ENCODE results near the gene DESI1. TPM values are rescaled to one million over a fixed set of nuclear protein-coding genes. Genes with fewer than 3 reads are reported as not detected.
"Not testable (repeated sequence)": the region's sequence is repeated elsewhere in the genome, so short reads cannot be mapped to it uniquely, and the experiment has no call there.

The DESI1 gene
- total RNA-seq, 2 experiments from 2014 or later = 57.3 to 64.8 TPM

DNA sequence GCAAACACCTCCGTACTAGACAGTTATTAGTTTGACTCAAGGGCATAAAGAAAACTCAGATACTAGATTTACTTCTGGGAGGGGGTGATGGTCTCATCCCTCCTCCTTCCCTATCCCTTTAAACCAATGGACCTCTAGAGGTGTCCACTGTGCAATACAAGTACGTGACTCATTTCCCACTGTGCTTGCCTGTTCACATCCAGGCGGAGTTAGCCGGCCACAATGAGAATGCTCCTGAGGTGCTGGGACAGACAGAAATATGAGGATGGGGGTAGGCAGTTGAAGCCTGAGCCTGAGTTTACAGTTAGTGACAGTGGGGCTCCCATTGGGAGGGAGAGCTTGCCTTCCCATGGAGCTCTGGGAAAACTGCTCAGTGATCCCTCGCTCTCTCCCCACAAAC, 22.8 kb downstream of the DESI1 start:
- Mint-ChIP-seq H3K4me3 (no peak overlapping the region), H3K27me3 (ENCODE audit: low read depth) (no peaks in the 10 kb centered on the region), H3K36me3 (ENCODE audit: low read depth) (peaks cover 28% of the 10 kb centered on the region), H3K9me3 (no peaks in the 10 kb centered on the region), H3K4me1 (ENCODE audit: low read depth) (peaks cover 6% of the 10 kb centered on the region), H3K27ac (no peak overlapping the region)
- intact Hi-C loops (cut with micrococcal nuclease) = loop anchor here (5.0 kb wide), 1 partner anchor 196 kb away; no protein-coding TSS in a partner anchor
- no peak for DNase-seq
- CTCF ChIA-PET = interaction anchor here (1.1 to 2.6 kb wide), 4 partner anchors 8 to 66 kb away, joined by 3 to 10 read pairs (median 8); partner anchors contain the start of gene POLR3H

DNA sequence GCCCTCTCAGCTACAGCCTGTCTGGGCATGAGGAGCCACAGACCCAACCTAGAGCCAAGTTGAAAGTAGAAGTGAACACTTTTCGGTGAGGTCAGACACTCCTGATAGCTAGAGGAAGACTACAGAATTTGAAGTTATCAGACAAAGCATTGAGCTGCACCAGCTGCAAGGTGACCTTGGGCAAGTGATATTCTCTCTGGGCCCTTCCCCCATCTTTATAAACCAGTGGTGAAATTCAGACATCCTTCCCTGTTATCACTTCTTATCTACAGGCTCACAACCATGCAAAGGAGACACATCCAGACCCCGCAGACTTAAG, 23.2 kb downstream of the DESI1 start:
- intact Hi-C loops (cut with micrococcal nuclease) = loop anchor here (1.0 to 5.0 kb wide), 2 partner anchors 53 to 195 kb away; partner anchors contain the start of gene POLR3H
- peaks cover 2% of the 10 kb centered on the region for H3K4me1 Mint-ChIP-seq (ENCODE audit: low read depth)
- no peak for DNase-seq
- no peak overlapping the region for H3K4me3 Mint-ChIP-seq
- H3K9me3 Mint-ChIP-seq = no peaks in the 10 kb centered on the region
- H3K27me3 Mint-ChIP-seq (ENCODE audit: low read depth) = no peaks in the 10 kb centered on the region
- no peak overlapping the region for H3K27ac Mint-ChIP-seq
- peaks cover 23% of the 10 kb centered on the region for H3K36me3 Mint-ChIP-seq (ENCODE audit: low read depth)
- CTCF ChIA-PET = interaction anchor here (1.1 to 2.6 kb wide), 4 partner anchors 8 to 65 kb away, joined by 3 to 10 read pairs (median 8); partner anchors contain the start of gene POLR3H

- DNase-seq = peak; percentile 60
- H3K36me3 Mint-ChIP-seq (ENCODE audit: low read depth) = peaks cover 18% of the 10 kb centered on the region
- no peaks in the 10 kb centered on the region for H3K9me3 Mint-ChIP-seq
- CTCF ChIA-PET = interaction anchor here (0.6 to 2.6 kb wide), 7 partner anchors 9 to 298 kb away, joined by 3 to 10 read pairs (median 4); partner anchors contain the start of gene POLR3H
- H3K4me3 Mint-ChIP-seq = no peak overlapping the region
- H3K27ac Mint-ChIP-seq = no peak overlapping the region
- intact Hi-C loops (cut with micrococcal nuclease) = loop anchor here (1.0 to 5.0 kb wide), 2 partner anchors 53 to 195 kb away; partner anchors contain the start of gene POLR3H
- no peaks in the 10 kb centered on the region for H3K27me3 Mint-ChIP-seq (ENCODE audit: low read depth)
- no peaks in the 10 kb centered on the region for H3K4me1 Mint-ChIP-seq (ENCODE audit: low read depth)
Measured at GRCh38 chr22:41596776-41597634, 23.8 kb downstream of the DESI1 start.

DNA sequence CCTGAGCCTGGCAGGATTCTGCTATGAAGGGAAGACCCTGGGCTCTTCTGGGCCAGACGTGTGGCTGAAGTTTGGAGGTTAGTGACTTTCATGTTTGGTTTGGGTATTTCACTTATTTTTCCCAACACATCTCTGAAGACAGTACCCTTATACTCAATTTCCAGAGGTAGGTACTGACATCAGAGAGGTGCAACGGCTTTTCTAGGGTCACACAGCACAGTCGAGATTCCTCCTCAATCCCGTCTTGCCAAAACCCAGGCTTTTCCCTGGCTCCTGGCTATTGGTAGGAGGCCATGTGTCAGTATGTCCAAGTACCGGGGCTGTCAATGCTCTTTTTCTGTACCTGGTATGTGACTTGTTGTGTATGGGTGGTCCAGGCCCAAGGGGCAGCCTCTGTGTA, 25.1 kb downstream of the DESI1 start:
- no peaks in the 10 kb centered on the region for H3K27me3 Mint-ChIP-seq (ENCODE audit: low read depth)
- CTCF ChIA-PET = no interaction called here
- no peaks in the 10 kb centered on the region for H3K9me3 Mint-ChIP-seq
- no peaks in the 10 kb centered on the region for H3K4me1 Mint-ChIP-seq (ENCODE audit: low read depth)
- intact Hi-C loops (cut with micrococcal nuclease) = loop anchor here (5.0 kb wide), 1 partner anchor 193 kb away; no protein-coding TSS in a partner anchor
- DNase-seq = no peak
- no peak overlapping the region for H3K4me3 Mint-ChIP-seq
- peaks cover 10% of the 10 kb centered on the region for H3K36me3 Mint-ChIP-seq (ENCODE audit: low read depth)
- no peak overlapping the region for H3K27ac Mint-ChIP-seq

DNA sequence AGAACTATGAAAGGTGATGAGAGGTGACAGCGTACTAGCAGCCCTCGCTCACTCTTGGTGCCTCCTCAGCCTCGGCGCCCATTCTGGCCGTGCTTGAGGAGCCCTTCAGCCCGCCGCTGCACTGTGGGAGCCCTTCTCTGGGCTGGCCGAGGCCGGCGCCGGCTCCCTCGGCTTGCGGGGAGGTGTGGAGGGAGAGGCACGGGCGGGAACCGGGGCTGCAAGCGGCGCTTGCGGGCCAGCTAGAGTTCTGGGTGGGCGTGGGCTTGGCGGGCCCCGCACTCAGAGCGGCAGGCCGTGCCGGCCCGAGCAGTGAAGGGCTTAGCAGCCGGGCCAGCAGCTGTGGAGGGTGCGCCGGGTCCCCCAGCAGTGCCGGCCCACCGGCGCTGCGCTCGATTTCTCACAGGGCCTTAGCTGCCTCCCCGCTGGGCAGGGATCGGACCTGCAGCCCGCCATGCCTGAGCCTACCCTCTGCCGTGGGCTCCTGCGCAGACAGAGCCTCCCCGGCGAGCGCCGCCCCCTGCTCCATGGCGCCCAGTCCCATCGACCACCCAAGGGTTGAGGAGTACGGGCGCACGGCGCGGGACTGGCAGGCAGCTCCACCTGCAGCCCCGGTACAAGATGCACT, 27.4 kb downstream of the DESI1 start:
- H3K9me3 Mint-ChIP-seq; H3K4me1 Mint-ChIP-seq (ENCODE audit: low read depth); H3K27ac Mint-ChIP-seq; H3K4me3 Mint-ChIP-seq; DNase-seq; H3K27me3 Mint-ChIP-seq (ENCODE audit: low read depth); H3K36me3 Mint-ChIP-seq (ENCODE audit: low read depth); intact Hi-C loops (cut with micrococcal nuclease): not testable (repeated sequence)
- CTCF ChIA-PET = interaction anchor here (1.0 kb wide), 1 partner anchor 11 kb away, joined by 4 read pairs; no protein-coding TSS in a partner anchor

GRCh38 chr22:41589391-41590241, 31.2 kb downstream of the DESI1 start, which contains the start of gene PMM1:
TSS of gene PMM1 (minus strand) at chr22:41589840. CDS start at chr22:41589805, 35 bp downstream.
- CTCF ChIA-PET = interaction anchor here (0.5 to 1.5 kb wide), 4 partner anchors 26 to 46 kb away, joined by 3 to 7 read pairs (median 4); partner anchors contain the start of gene POLR3H
- Mint-ChIP-seq H3K27me3 (ENCODE audit: low read depth) (no peaks in the 10 kb centered on the region), H3K36me3 (ENCODE audit: low read depth) (peaks cover 4% of the 10 kb centered on the region), H3K4me3 (peak within 1 kb of the TSS; percentile 93), H3K4me1 (ENCODE audit: low read depth) (peaks cover 12% of the 10 kb centered on the region), H3K9me3 (no peaks in the 10 kb centered on the region), H3K27ac (peak within 1 kb of the TSS; percentile 84)
- peak; percentile 100 for DNase-seq
- intact Hi-C loops (cut with micrococcal nuclease) = loop anchor here (1.0 to 2.0 kb wide), 7 partner anchors 32 to 638 kb away; partner anchors contain the start of genes DESI1, PHF5A, POLR3H and RANGAP1

DNA sequence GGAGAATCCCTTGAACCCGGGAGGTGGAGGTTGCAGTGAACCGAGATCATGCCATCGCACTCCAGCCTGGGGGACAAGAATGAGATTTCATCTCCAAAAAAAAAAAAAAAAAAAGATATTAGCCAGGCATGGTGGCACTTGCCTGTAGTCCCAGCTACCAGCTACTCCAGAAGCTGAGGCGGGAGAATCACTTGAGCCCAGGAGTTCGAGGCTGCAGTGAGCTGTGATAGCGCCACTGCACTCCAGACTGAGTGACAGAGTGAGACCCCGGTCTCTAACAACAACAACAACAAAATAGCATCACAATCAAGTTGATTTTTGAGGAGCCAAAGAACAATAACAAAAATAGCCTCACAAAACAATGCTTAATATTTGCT, 33.5 kb downstream of the DESI1 start:
- Mint-ChIP-seq H3K36me3 (ENCODE audit: low read depth) (peaks cover 13% of the 10 kb centered on the region), H3K27ac (no peak overlapping the region), H3K4me1 (ENCODE audit: low read depth) (peaks cover 12% of the 10 kb centered on the region), H3K4me3 (no peak overlapping the region), H3K9me3 (no peaks in the 10 kb centered on the region), H3K27me3 (ENCODE audit: low read depth) (no peaks in the 10 kb centered on the region)
- DNase-seq = no peak
- intact Hi-C loops (cut with micrococcal nuclease) = no loop called here
- CTCF ChIA-PET = no interaction called here

DNA sequence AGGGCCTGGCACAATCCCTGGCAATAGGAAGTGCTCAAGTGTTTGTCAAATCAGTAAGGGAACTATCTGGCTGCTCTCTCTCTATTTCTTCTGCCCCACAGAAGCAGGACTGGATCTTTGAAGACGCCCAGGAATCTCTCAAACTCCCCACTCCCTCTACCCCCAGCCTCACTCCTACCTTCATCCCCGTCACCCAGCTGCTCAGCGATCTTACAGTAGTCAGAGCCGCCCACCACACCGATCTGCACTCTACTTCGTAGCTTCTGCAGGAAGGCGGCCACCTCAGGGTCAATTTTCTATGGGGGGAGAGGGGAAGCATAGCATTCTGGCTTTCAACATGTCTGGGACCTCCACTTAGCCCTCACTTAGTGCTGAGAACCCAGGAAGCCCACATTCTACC, 34.9 kb downstream of the DESI1 start:
- Mint-ChIP-seq H3K9me3 (no peaks in the 10 kb centered on the region), H3K4me3 (no peak overlapping the region), H3K4me1 (ENCODE audit: low read depth) (peaks cover 12% of the 10 kb centered on the region), H3K27me3 (ENCODE audit: low read depth) (no peaks in the 10 kb centered on the region), H3K27ac (no peak overlapping the region), H3K36me3 (ENCODE audit: low read depth) (peaks cover 14% of the 10 kb centered on the region)
- intact Hi-C loops (cut with micrococcal nuclease) = no loop called here
- CTCF ChIA-PET = no interaction called here
- DNase-seq = no peak

GRCh38 chr22:41584881-41585280, 36.0 kb downstream of the DESI1 start:
- peaks cover 14% of the 10 kb centered on the region for H3K36me3 Mint-ChIP-seq (ENCODE audit: low read depth)
- CTCF ChIA-PET = interaction anchor here (0.5 kb wide), 1 partner anchor 40 kb away, joined by 3 read pairs; no protein-coding TSS in a partner anchor
- no peak overlapping the region for H3K4me3 Mint-ChIP-seq
- intact Hi-C loops (cut with micrococcal nuclease) = no loop called here
- DNase-seq = no peak
- peaks cover 14% of the 10 kb centered on the region for H3K4me1 Mint-ChIP-seq (ENCODE audit: low read depth)
- no peak overlapping the region for H3K27ac Mint-ChIP-seq
- no peaks in the 10 kb centered on the region for H3K27me3 Mint-ChIP-seq (ENCODE audit: low read depth)
- no peaks in the 10 kb centered on the region for H3K9me3 Mint-ChIP-seq

DNA sequence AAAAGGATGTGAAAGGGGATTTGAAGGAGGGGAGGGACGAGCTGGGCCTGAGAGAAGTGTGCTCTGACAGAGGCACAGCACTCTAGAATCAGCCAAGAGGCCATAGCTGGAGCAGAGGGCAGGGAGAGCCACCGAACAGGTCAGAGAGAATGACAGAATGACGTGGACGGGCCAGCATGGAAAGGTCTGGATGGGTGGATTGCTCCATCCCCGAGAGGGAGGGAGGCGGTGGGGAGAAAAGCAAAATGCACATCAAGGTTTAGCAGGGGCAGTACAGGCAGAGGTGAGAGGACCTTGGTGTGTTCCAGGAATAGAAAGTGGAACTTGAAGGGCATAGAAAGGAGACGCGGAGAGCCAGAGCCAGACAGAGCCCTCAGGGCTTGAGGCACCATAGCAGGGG, 38.1 kb downstream of the DESI1 start:
- H3K4me3 Mint-ChIP-seq = no peak overlapping the region
- H3K36me3 Mint-ChIP-seq (ENCODE audit: low read depth) = peaks cover 20% of the 10 kb centered on the region
- intact Hi-C loops (cut with micrococcal nuclease) = no loop called here
- CTCF ChIA-PET = no interaction called here
- H3K9me3 Mint-ChIP-seq = no peaks in the 10 kb centered on the region
- DNase-seq = no peak
- H3K4me1 Mint-ChIP-seq (ENCODE audit: low read depth) = peaks cover 5% of the 10 kb centered on the region
- no peak overlapping the region for H3K27ac Mint-ChIP-seq
- no peaks in the 10 kb centered on the region for H3K27me3 Mint-ChIP-seq (ENCODE audit: low read depth)

DNA sequence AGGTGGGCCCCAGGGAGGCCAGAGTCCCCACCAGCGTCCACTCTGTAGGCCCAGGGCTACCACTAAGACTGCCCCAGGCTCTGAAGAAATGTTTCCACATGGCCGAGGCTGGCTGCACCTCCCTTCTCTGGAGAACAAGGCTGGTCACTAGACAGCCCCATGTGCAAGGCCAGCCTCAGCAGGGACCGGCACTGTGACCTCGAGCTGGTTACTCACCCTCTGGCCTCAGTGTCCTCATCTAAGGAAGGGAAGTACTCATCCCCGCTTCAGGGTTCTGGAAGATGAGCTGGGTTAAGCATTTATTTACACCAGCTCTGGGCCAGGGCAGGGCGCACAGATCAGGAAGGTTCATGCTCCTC, 40.9 kb downstream of the DESI1 start:
- Mint-ChIP-seq H3K27ac (no peak overlapping the region), H3K27me3 (ENCODE audit: low read depth) (no peaks in the 10 kb centered on the region), H3K9me3 (no peaks in the 10 kb centered on the region), H3K4me1 (ENCODE audit: low read depth) (peaks cover 2% of the 10 kb centered on the region), H3K36me3 (ENCODE audit: low read depth) (peaks cover 16% of the 10 kb centered on the region), H3K4me3 (no peak overlapping the region)
- intact Hi-C loops (cut with micrococcal nuclease) = no loop called here
- CTCF ChIA-PET = no interaction called here
- DNase-seq = no peak
